ENCODE results near the gene HOXA3. TPM values are rescaled to one million over a fixed set of nuclear protein-coding genes. Genes with fewer than 3 reads are reported as not detected.

The HOXA3 gene
- total RNA-seq, 2 donors from 2014 or later: not detected

DNA sequence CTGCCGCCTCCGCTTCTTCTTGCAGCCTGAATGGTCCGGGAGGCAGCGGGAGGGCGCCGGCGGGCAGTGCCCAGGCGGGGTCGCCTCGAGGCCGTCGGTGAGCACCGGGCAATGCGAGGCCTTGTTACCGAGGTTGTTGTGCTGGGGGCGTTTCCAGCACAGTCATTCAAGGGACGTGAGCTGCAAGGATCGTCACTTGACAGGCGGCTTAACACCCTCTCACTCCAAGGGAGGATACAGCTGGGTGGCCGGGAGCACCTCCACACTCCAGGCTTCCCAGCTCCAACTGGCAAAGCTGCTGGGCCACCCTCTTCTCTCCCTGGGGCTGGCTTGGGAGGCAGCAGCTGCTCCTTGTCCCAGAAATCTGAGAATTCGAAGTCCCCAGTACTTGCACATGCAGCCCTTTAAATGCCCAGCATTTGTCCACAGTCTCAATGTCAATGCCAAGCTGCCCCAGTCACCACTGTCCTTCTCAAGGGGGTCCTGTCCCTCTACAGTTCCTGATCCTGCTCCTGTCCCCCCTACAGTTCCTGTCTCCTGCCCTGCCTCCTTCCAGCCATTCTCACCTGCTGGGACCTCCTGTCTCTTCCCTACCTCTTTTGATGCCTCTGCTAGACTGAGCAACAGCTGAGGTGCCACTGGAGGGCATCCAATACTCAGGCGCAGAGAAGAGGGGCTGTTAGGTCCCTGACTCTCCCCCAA lies 37.1 kb upstream of the HOXA3 start:
- H3K36me3 Mint-ChIP-seq (ENCODE audit: low read depth): no peaks in the 10 kb centered on the region
- H3K4me3 ChIP-seq (ENCODE audit: low read length): peak overlapping the region; percentile 66
- H3K36me3 ChIP-seq (ENCODE audit: control insufficient read depth, insufficient read depth, low read length): no peaks in the 10 kb centered on the region
- peaks cover 6% of the 10 kb centered on the region for H3K4me1 ChIP-seq (ENCODE audit: control insufficient read depth, insufficient read depth, low read length)
- H3K27me3 ChIP-seq (ENCODE audit: control insufficient read depth, insufficient read depth, low read length, poor library complexity, severe bottlenecking): peaks cover 100% of the 10 kb centered on the region
- H3K27ac ChIP-seq (ENCODE audit: low read depth, low read length): no peak overlapping the region
- no peak overlapping the region for H3K9ac ChIP-seq (ENCODE audit: extremely low read depth, low read length, poor library complexity, severe bottlenecking)
- peaks cover 17% of the 10 kb centered on the region for H3K4me1 Mint-ChIP-seq
- no peaks in the 10 kb centered on the region for H3K9me3 ChIP-seq (ENCODE audit: control insufficient read depth, low read length)
- peaks cover 99% of the 10 kb centered on the region for H3K27me3 Mint-ChIP-seq (ENCODE audit: insufficient read depth)
- TF ChIP-seq, protein P1, sequence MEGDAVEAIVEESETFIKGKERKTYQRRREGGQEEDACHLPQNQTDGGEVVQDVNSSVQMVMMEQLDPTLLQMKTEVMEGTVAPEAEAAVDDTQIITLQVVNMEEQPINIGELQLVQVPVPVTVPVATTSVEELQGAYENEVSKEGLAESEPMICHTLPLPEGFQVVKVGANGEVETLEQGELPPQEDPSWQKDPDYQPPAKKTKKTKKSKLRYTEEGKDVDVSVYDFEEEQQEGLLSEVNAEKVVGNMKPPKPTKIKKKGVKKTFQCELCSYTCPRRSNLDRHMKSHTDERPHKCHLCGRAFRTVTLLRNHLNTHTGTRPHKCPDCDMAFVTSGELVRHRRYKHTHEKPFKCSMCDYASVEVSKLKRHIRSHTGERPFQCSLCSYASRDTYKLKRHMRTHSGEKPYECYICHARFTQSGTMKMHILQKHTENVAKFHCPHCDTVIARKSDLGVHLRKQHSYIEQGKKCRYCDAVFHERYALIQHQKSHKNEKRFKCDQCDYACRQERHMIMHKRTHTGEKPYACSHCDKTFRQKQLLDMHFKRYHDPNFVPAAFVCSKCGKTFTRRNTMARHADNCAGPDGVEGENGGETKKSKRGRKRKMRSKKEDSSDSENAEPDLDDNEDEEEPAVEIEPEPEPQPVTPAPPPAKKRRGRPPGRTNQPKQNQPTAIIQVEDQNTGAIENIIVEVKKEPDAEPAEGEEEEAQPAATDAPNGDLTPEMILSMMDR (conservative IDR thresholded peaks at IDR 0.05): no peak
- WGBS, 2 experiments (ENCODE audit: insufficient coverage in 1 of 2, insufficient read length in 1 of 2): 9 to 12% methylated on average over 13 to 22 of the region's 22 CpGs
- no peaks in the 10 kb centered on the region for H3K9me3 Mint-ChIP-seq
- H3K4me3 Mint-ChIP-seq: peak overlapping the region; percentile 53
- H3K27ac Mint-ChIP-seq: no peak overlapping the region
- peak; percentile 80 for DNase-seq

DNA sequence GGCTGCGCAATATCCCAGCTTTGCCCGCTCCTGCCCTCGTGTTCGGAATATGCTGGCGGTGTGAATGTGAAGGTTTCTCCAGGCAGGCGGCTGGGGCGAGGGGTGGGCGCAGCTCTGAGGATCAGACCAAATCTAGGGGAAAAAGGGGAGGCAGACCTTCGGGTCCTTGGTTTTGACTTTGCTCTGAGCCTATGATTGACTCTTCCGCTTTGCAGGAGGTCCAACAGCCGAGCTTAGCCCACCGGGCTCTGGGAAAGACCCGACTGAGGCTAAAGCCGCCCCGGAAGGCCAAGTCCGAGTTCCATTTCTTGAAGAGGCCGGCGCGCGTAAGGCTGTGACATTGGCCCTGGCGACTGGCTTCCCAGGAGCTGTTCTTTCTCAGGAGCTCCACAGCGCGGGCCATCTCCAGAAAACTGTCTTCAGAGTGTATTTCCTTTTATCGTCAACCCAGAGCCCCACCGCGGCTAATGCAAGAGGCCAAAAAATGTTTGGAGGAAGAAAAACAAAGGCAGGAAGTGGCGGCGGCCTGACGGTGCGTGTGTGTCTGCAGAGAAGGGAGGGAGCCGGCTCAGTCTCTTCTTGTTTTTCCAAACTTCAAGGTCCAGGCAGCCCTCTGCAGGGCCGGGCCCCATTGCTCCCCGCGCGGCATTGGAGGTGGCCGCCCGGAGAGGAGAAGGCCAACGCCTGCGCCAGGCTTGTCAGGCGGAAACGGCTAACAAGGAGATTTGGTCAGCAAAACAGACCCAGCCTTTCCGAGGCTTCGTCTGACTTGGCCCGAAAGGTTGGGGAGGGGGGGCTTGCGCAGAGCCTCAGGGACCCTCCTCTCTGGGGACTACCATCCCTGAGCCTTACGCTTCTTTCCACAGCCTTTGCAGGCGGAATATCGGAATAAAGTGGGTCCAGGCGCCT lies 36.3 kb upstream of the HOXA3 start:
- no peak overlapping the region for H3K9ac ChIP-seq (ENCODE audit: extremely low read depth, low read length, poor library complexity, severe bottlenecking)
- peak overlapping the region; percentile 66 for H3K4me3 ChIP-seq (ENCODE audit: low read length)

More for the DNA sequence above, 36.3 kb upstream of the HOXA3 start:
- Mint-ChIP-seq H3K4me1 (peaks cover 17% of the 10 kb centered on the region), H3K36me3 (ENCODE audit: low read depth) (no peaks in the 10 kb centered on the region), H3K27me3 (ENCODE audit: insufficient read depth) (peaks cover 99% of the 10 kb centered on the region), H3K27ac (no peak overlapping the region), H3K4me3 (peak overlapping the region; percentile 53), H3K9me3 (no peaks in the 10 kb centered on the region)
- no peaks in the 10 kb centered on the region for H3K9me3 ChIP-seq (ENCODE audit: control insufficient read depth, low read length)
- H3K27ac ChIP-seq (ENCODE audit: low read depth, low read length): no peak overlapping the region
- TF ChIP-seq, protein P1 (conservative IDR thresholded peaks at IDR 0.05): no peak
- peak; percentile 82 for DNase-seq
- H3K36me3 ChIP-seq (ENCODE audit: control insufficient read depth, insufficient read depth, low read length): no peaks in the 10 kb centered on the region
- H3K4me1 ChIP-seq (ENCODE audit: control insufficient read depth, insufficient read depth, low read length): peaks cover 6% of the 10 kb centered on the region
- peaks cover 100% of the 10 kb centered on the region for H3K27me3 ChIP-seq (ENCODE audit: control insufficient read depth, insufficient read depth, low read length, poor library complexity, severe bottlenecking)
- 4% methylated on average over 26 to 49 of the region's 49 CpGs for WGBS, 2 experiments (ENCODE audit: insufficient coverage in 1 of 2, insufficient read length in 1 of 2)
